HepG2 (cell line): ENCODE results near the gene CNTRL. TPM values are rescaled to one million over a fixed set of nuclear protein-coding genes. Genes with fewer than 3 reads are reported as not detected.

Experiments
- BORCS8-MEF2B ChIP-seq: sonication (generic); formaldehyde crosslinking; IDR thresholded peaks from 2 replicates; pipeline ENCODE4 v1.8.0; 2022; ENCODE audit warnings: mild to moderate bottlenecking, missing genetic modification reagents
- CEBPB ChIP-seq: IDR thresholded peaks from 2 replicates; pipeline ENCODE4 v1.6.1; 2011; ENCODE audit warnings: low read depth, low read length, improper control_type of control experiment, borderline replicate concordance
- ISL2 ChIP-seq: sonication (generic); formaldehyde crosslinking; IDR thresholded peaks from 2 replicates; pipeline ENCODE4 v1.5.0; 2020; ENCODE audit warnings: missing genetic modification reagents
- ISX ChIP-seq: sonication (generic); formaldehyde crosslinking; conservative IDR thresholded peaks from 2 replicates; pipeline ENCODE4 v1.5.0; 2020; ENCODE audit warnings: missing genetic modification reagents
- MTA3 ChIP-seq: sonication (generic); formaldehyde crosslinking; IDR thresholded peaks from 2 replicates; pipeline ENCODE4 v1.4.0; 2020; ENCODE audit warnings: missing genetic modification reagents
- PRDM10 ChIP-seq: sonication (generic); formaldehyde crosslinking; IDR thresholded peaks from 2 replicates; pipeline ENCODE4 v1.4.0; 2020; ENCODE audit warnings: low read depth, missing genetic modification reagents
- RXRB ChIP-seq: IDR thresholded peaks from 2 replicates; pipeline ENCODE4 v1.6.1; 2016; ENCODE audit warnings: borderline replicate concordance, missing genetic modification reagents, missing compliant biosample characterization
- SMAD9 ChIP-seq: sonication (generic); formaldehyde crosslinking; IDR thresholded peaks from 2 replicates; pipeline ENCODE4 v1.5.1; 2020; ENCODE audit warnings: mild to moderate bottlenecking, missing genetic modification reagents
- SNAI1 ChIP-seq: sonication (generic); formaldehyde crosslinking; IDR thresholded peaks from 2 replicates; pipeline ENCODE4 v1.5.0; 2020; ENCODE audit warnings: mild to moderate bottlenecking, missing genetic modification reagents, borderline replicate concordance
- SPEN ChIP-seq: sonication (generic); formaldehyde crosslinking; IDR thresholded peaks from 2 replicates; pipeline ENCODE4 v1.5.1; 2020; ENCODE audit warnings: low read depth, mild to moderate bottlenecking, missing genetic modification reagents
- TBL1XR1 ChIP-seq: fragments of 150-350 bp; IDR thresholded peaks from 2 replicates; pipeline ENCODE4 v1.6.1; 2014; ENCODE audit warnings: borderline replicate concordance, low read length; ENCODE audit not compliant: partially characterized antibody
- ZBTB39 ChIP-seq: sonication (generic); formaldehyde crosslinking; IDR thresholded peaks from 2 replicates; pipeline ENCODE4 v1.5.0; 2020; ENCODE audit warnings: missing genetic modification reagents
- ZNF331 ChIP-seq: sonication (generic); formaldehyde crosslinking; IDR thresholded peaks from 2 replicates; pipeline ENCODE4 v1.4.0; 2020; ENCODE audit warnings: missing genetic modification reagents
- ZNF724P ChIP-seq: sonication (generic); formaldehyde crosslinking; IDR thresholded peaks from 2 replicates; pipeline ENCODE4 v1.8.0; 2022; ENCODE audit warnings: missing genetic modification reagents, borderline replicate concordance
- ZNF766 ChIP-seq: sonication (generic); formaldehyde crosslinking; IDR thresholded peaks from 2 replicates; pipeline ENCODE4 v1.5.0; 2020; ENCODE audit warnings: missing genetic modification reagents, borderline replicate concordance
- polyA plus RNA-seq, 8 experiments: library from polyadenylated mRNA; depleted of rRNA in 3 of 8; stranded (reverse) in 7 of 8; unstranded in 1 of 8; fragments of >200 nt; fragmentation: Illumina TruSeq in 4 of 8; extraction: Trizol in 4 of 8; gene quantifications; 2 replicates each; pipeline versions ENCODE4 v1.2.1 to v1.2.3, GENCODE V29; 2011 to 2016; ENCODE audit warnings: low read depth in 4 of 8, missing spikeins in 1 of 8, mixed read lengths in 1 of 8; ENCODE audit not compliant: insufficient read depth in 1 of 8
- total RNA-seq, 5 experiments: library from RNA; depleted of rRNA; stranded (reverse); fragments of >200 nt; fragmentation: Illumina TruSeq; extraction: Trizol; gene quantifications; 2 replicates each; pipeline ENCODE4 v1.2.3, GENCODE V29; 2016; ENCODE audit warnings: low read depth in 1 of 5
- TF ChIP-seq, protein P1 (sequence below): IDR thresholded peaks from 2 replicates; pipeline ENCODE4 v1.4.0; 2020; ENCODE audit warnings: mild to moderate bottlenecking, missing genetic modification reagents
- TF ChIP-seq, protein P2 (sequence below): sonication (generic); formaldehyde crosslinking; IDR thresholded peaks from 2 replicates; pipeline ENCODE4 v1.4.0; 2020; ENCODE audit warnings: mild to moderate bottlenecking, missing genetic modification reagents

CNTRL gene
- total and polyA plus RNA-seq, 2 of the 13 experiments (the other 11 are each of a cell fraction or from before 2014, with no cell fraction given): 7.5 to 11.8 TPM

DNA sequence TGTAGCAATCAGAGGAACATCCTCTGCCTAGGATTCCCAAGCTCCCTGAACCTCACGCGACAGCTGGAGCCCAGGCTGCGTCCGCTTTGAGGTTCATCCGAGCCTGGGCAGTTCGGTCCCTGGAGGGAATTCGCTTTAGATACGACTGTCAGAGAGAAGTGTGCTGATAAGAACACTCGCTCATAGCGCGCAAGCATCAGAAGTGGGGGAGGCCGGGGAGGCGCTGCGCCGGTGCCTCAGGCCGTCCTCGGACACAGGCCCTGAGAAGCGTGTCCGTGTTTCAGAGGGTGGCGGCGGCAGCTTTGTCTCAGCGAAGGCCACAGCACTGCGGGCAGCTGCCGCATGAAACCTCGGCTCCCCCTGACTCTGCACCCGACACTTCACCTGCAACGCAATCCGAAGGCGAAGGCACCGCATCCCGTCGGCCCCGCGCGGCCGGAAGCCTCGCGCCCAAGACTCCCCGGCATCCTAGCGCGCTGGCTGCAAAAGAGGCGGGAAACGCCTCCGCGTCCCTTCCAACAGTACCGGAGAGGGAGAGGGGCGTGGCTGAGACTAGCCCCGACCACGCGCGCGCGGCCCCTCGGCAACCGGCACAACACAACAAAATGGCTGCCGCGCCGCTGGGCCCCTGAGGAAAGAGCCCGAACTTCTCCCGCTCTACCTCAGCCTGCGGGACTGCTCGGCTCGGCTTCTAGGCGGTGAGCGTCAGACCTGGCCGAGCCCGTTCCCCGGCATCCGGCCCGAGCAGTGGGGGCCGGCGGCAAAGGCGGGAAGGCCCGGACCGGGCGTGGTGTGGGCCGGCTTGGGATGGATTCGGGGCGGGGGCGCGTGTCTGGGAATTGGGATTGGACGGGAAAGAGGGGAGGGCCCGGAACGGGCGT, at the start of gene CNTRL (continued):
- TF ChIP-seq, protein P1, sequence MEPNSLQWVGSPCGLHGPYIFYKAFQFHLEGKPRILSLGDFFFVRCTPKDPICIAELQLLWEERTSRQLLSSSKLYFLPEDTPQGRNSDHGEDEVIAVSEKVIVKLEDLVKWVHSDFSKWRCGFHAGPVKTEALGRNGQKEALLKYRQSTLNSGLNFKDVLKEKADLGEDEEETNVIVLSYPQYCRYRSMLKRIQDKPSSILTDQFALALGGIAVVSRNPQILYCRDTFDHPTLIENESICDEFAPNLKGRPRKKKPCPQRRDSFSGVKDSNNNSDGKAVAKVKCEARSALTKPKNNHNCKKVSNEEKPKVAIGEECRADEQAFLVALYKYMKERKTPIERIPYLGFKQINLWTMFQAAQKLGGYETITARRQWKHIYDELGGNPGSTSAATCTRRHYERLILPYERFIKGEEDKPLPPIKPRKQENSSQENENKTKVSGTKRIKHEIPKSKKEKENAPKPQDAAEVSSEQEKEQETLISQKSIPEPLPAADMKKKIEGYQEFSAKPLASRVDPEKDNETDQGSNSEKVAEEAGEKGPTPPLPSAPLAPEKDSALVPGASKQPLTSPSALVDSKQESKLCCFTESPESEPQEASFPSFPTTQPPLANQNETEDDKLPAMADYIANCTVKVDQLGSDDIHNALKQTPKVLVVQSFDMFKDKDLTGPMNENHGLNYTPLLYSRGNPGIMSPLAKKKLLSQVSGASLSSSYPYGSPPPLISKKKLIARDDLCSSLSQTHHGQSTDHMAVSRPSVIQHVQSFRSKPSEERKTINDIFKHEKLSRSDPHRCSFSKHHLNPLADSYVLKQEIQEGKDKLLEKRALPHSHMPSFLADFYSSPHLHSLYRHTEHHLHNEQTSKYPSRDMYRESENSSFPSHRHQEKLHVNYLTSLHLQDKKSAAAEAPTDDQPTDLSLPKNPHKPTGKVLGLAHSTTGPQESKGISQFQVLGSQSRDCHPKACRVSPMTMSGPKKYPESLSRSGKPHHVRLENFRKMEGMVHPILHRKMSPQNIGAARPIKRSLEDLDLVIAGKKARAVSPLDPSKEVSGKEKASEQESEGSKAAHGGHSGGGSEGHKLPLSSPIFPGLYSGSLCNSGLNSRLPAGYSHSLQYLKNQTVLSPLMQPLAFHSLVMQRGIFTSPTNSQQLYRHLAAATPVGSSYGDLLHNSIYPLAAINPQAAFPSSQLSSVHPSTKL (CRISPR knock-in tag): peak; percentile 72; the same call in 1 of the 2 replicates
- TF ChIP-seq ISL2 (CRISPR knock-in tag) (peak; percentile 69), PRDM10 (peak; percentile 50; the same call in 1 of the 2 replicates), ISX (CRISPR knock-in tag) (peak; percentile 88; the same call in 1 of the 2 replicates), TBL1XR1 (no peak), ZNF331 (CRISPR knock-in tag) (peak; percentile 86), BORCS8-MEF2B (peak; percentile 97), RXRB (peak; percentile 73), CEBPB (no peak), ZBTB39 (CRISPR knock-in tag) (peak; percentile 66; the same call in 1 of the 2 replicates), SPEN (CRISPR knock-in tag) (peak; percentile 90), ZNF724P (CRISPR knock-in tag) (peak; percentile 95; the same call in 1 of the 2 replicates), ZNF766 (CRISPR knock-in tag) (peak; percentile 98), SMAD9 (CRISPR knock-in tag) (peak; percentile 80; the same call in 1 of the 2 replicates), SNAI1 (CRISPR knock-in tag) (0 out of 2 replicates have a peak, but pooled peaks have one; percentile 86), MTA3 (CRISPR knock-in tag) (no peak)
- TF ChIP-seq, protein P2, sequence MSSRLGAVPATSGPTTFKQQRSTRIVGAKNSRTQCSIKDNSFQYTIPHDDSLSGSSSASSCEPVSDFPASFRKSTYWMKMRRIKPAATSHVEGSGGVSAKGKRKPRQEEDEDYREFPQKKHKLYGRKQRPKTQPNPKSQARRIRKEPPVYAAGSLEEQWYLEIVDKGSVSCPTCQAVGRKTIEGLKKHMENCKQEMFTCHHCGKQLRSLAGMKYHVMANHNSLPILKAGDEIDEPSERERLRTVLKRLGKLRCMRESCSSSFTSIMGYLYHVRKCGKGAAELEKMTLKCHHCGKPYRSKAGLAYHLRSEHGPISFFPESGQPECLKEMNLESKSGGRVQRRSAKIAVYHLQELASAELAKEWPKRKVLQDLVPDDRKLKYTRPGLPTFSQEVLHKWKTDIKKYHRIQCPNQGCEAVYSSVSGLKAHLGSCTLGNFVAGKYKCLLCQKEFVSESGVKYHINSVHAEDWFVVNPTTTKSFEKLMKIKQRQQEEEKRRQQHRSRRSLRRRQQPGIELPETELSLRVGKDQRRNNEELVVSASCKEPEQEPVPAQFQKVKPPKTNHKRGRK (CRISPR knock-in tag): no peak
